ENCODE results near the gene VSX1.

Gene VSX1

GRCh38 chr20:25065072-25065624 lies 16.8 kb downstream of the VSX1 start:
- DNase-seq = no peak

- DNase-seq = peak; percentile 47
These were observed 17.3 kb downstream of the VSX1 start for GRCh38 chr20:25064561-25065071.

GRCh38 chr20:25063981-25064380 lies 18.0 kb downstream of the VSX1 start:
- DNase-seq = peak; percentile 38

- DNase-seq = peak; percentile 53
These were observed 18.4 kb downstream of the VSX1 start for GRCh38 chr20:25063546-25063945.

GRCh38 chr20:25062841-25063240 lies 19.1 kb downstream of the VSX1 start:
- DNase-seq = no peak

- peak; percentile 52 for DNase-seq
These were observed 20.0 kb downstream of the VSX1 start for GRCh38 chr20:25061821-25062530.

- DNase-seq = peak; percentile 36
These were observed 20.7 kb downstream of the VSX1 start for GRCh38 chr20:25061103-25061799.

GRCh38 chr20:25059866-25060465 lies 22.0 kb downstream of the VSX1 start:
- peak; percentile 61 for DNase-seq

- DNase-seq = peak; percentile 61
These were observed 22.8 kb downstream of the VSX1 start for GRCh38 chr20:25058847-25059810.

GRCh38 chr20:25058051-25058846 lies 23.7 kb downstream of the VSX1 start, which contains the start of gene ACSS1:
TSS of gene ACSS1 (minus strand) at chr20:25058139. CDS start at chr20:25058102, 37 bp downstream.
- peak; percentile 89 for DNase-seq

GRCh38 chr20:25057234-25058050 lies 24.5 kb downstream of the VSX1 start:
- peak; percentile 92 for DNase-seq

- DNase-seq = no peak
These were observed 25.2 kb downstream of the VSX1 start for GRCh38 chr20:25056690-25057233.

- DNase-seq = peak; percentile 60
These were observed 26.0 kb downstream of the VSX1 start for GRCh38 chr20:25055711-25056495.

- DNase-seq = peak; percentile 41
These were observed 26.8 kb downstream of the VSX1 start for GRCh38 chr20:25054995-25055629.

- DNase-seq = peak; percentile 43
These were observed 27.7 kb downstream of the VSX1 start for GRCh38 chr20:25054096-25054820.

- DNase-seq = peak; percentile 31
These were observed 28.5 kb downstream of the VSX1 start for GRCh38 chr20:25053255-25054031.

All from activated effector memory CD4-positive, alpha-beta T cell treated with anti-CD3 and anti-CD28 coated beads, Interleukin-2, amount 50 U/mL, for 16 hours (primary cell).